ENCODE measurements around the gene PRAMEF25. TPM values are rescaled to one million over a fixed set of nuclear protein-coding genes. Genes with fewer than 3 reads are reported as not detected.
"Not testable (repeated sequence)": the region's sequence is repeated elsewhere in the genome, so short reads cannot be mapped to it uniquely, and the experiment has no call there.

PRAMEF25 gene
- not detected for total RNA-seq

DNA sequence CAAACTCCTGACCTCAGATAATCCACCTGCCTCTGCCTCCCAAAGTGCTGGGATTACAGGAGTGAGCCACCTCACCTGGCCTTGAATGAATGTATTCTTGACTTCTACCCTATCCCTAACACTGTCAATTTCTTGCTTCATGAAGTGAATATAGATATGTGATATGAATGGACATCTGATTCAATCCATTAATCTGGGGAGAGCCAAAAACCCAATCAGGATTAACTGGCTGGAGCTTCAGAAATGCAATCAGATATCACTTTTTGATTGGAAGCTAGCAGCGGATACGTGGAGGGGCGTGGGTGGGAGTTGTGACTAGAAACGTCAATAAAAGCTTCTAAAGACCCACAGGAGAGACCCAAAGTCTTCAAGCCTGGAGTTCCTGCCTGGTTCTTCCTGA, at the start of gene PRAMEF25:
PRAMEF25 (plus strand) TSS at position 301 of the 400 bp plus-strand sequence. CDS start 2,920 bp downstream, outside the sequence.
- not testable (repeated sequence) for ATAC-seq; H3K4me1 Mint-ChIP-seq (ENCODE audit: low read depth); H3K27me3 Mint-ChIP-seq (ENCODE audit: low read depth); H3K4me3 Mint-ChIP-seq; H3K36me3 Mint-ChIP-seq (ENCODE audit: insufficient read depth); H3K9me3 Mint-ChIP-seq; DNase-seq

DNA sequence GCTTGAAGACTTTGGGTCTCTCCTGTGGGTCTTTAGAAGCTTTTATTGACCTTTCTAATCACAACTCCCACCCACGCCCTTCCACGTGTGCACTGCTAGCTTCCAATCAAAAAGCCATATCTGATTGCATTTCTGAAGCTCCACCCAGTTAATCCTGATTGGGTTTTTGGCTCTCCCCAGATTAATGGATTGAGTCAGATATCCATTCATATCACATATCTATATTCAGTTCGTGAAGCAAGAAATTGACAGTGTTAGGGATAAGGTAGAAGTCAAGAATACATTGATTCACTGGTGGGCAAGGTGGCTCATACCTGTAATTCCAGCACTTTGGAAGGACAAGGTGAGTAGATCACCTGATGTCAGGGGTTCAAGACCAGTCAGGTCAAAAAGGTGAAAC, 14.1 kb upstream of the PRAMEF25 start, which contains the start of gene PRAMEF27:
PRAMEF27 (minus strand) TSS at position 101 of the 400 bp plus-strand sequence. CDS start 2,916 bp downstream, outside the sequence.
- ATAC-seq; H3K9me3 Mint-ChIP-seq; H3K4me1 Mint-ChIP-seq (ENCODE audit: low read depth): not testable (repeated sequence)

DNA sequence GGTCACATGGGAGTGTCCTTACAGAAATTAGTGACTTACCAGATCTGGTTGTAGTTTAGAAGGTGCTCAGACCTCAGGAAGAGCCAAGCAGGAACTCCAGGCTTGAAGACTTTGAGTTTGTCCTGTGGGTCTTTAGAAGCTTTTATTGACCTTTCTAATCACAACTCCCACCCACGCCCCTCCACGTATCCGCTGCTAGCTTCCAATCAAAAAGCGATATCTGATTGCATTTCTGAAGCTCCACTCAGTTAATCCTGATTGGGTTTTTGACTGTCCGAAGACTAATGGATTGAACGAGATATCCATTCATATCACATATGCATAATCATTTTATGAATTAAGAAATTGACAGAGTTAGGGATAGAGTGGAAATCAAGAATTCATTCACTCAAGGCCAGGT, 46.2 kb downstream of the PRAMEF25 start, which contains the start of gene HNRNPCL2:
HNRNPCL2 (minus strand) TSS at position 101 of the 400 bp plus-strand sequence. CDS start 454 bp downstream, outside the sequence.
- H3K4me1 Mint-ChIP-seq (ENCODE audit: low read depth); DNase-seq; H3K4me3 Mint-ChIP-seq: not testable (repeated sequence)

More for the DNA sequence above, 14.1 kb upstream of the PRAMEF25 start, which contains the start of gene PRAMEF27:
- H3K4me3 Mint-ChIP-seq; DNase-seq; H3K36me3 Mint-ChIP-seq (ENCODE audit: insufficient read depth); H3K27me3 Mint-ChIP-seq (ENCODE audit: low read depth): not testable (repeated sequence)

More for the DNA sequence above, 46.2 kb downstream of the PRAMEF25 start, which contains the start of gene HNRNPCL2:
- H3K9me3 Mint-ChIP-seq; H3K36me3 Mint-ChIP-seq (ENCODE audit: insufficient read depth); H3K27me3 Mint-ChIP-seq (ENCODE audit: low read depth); ATAC-seq: not testable (repeated sequence)

Other genes with a start within 250 kb of the PRAMEF25 start
- gene PRAMEF11, start 239.4 kb upstream of the PRAMEF25 start, total RNA-seq = not detected
- not detected for gene HNRNPCL1, start 222.1 kb upstream of the PRAMEF25 start, total RNA-seq
- gene PRAMEF2, start 213.7 kb upstream of the PRAMEF25 start, total RNA-seq = not detected
- not detected for gene PRAMEF4, start 184.6 kb upstream of the PRAMEF25 start, total RNA-seq
- gene PRAMEF10, start 172.5 kb upstream of the PRAMEF25 start, total RNA-seq = not detected
- not detected for gene PRAMEF7, start 154.2 kb upstream of the PRAMEF25 start, total RNA-seq
- gene PRAMEF6, start 123.2 kb upstream of the PRAMEF25 start, total RNA-seq = not detected
- not detected for gene PRAMEF27, start 14.2 kb upstream of the PRAMEF25 start, total RNA-seq
- not detected for gene HNRNPCL3, start 10.0 kb upstream of the PRAMEF25 start, total RNA-seq
- gene HNRNPCL2, start 46.1 kb downstream of the PRAMEF25 start, total RNA-seq = not detected
- gene PRAMEF26, start 85.2 kb downstream of the PRAMEF25 start, total RNA-seq = not detected
- not detected for gene HNRNPCL4, start 94.9 kb downstream of the PRAMEF25 start, total RNA-seq
- not detected for gene PRAMEF9, start 101.1 kb downstream of the PRAMEF25 start, total RNA-seq
- not detected for gene PRAMEF13, start 130.6 kb downstream of the PRAMEF25 start, total RNA-seq
- gene PRAMEF18, start 155.4 kb downstream of the PRAMEF25 start, total RNA-seq = not detected
- gene PRAMEF5, start 183.4 kb downstream of the PRAMEF25 start, total RNA-seq = not detected
- not detected for gene PRAMEF8, start 214.4 kb downstream of the PRAMEF25 start, total RNA-seq
- gene PRAMEF33, start 232.8 kb downstream of the PRAMEF25 start, total RNA-seq = not detected
- gene PRAMEF15, start 244.8 kb downstream of the PRAMEF25 start, total RNA-seq = not detected

Measured in activated T-cell treated with anti-CD3 and anti-CD28 coated beads, Interleukin-2, amount 50 U/mL, for 4 hours (primary cell).